SW 1271 (cell line): ENCODE data around the gene SH3BP4.

Source experiments
- DNase-seq, 2 experiments: peaks; one replicate each; lab custom pipeline; 2025; lab: John Stamatoyannopoulos, UW

SH3BP4 gene

DNA sequence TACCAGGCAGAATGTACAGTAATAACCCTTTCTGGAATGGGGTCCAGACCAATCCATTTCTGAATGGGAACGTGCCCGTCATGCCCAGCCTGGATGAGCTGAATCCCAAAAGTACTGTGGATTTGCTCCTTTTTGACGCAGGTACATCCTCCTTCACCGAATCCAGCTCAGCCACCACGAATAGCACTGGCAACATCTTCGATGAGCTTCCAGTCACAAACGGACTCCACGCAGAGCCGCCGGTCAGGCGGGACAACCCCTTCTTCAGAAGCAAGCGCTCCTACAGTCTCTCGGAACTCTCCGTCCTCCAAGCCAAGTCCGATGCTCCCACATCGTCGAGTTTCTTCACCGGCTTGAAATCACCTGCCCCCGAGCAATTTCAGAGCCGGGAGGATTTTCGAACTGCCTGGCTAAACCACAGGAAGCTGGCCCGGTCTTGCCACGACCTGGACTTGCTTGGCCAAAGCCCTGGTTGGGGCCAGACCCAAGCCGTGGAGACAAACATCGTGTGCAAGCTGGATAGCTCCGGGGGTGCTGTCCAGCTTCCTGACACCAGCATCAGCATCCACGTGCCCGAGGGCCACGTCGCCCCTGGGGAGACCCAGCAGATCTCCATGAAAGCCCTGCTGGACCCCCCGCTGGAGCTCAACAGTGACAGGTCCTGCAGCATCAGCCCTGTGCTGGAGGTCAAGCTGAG lies 89.6 kb downstream of the SH3BP4 start:
- DNase-seq = no peak

DNA sequence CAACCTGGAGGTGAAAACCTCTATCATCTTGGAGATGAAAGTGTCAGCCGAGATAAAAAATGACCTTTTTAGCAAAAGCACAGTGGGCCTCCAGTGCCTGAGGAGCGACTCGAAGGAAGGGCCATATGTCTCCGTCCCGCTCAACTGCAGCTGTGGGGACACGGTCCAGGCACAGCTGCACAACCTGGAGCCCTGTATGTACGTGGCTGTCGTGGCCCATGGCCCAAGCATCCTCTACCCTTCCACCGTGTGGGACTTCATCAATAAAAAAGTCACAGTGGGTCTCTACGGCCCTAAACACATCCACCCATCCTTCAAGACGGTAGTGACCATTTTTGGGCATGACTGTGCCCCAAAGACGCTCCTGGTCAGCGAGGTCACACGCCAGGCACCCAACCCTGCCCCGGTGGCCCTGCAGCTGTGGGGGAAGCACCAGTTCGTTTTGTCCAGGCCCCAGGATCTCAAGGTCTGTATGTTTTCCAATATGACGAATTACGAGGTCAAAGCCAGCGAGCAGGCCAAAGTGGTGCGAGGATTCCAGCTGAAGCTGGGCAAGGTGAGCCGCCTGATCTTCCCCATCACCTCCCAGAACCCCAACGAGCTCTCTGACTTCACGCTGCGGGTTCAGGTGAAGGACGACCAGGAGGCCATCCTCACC lies 90.2 kb downstream of the SH3BP4 start:
- DNase-seq = no peak

DNA sequence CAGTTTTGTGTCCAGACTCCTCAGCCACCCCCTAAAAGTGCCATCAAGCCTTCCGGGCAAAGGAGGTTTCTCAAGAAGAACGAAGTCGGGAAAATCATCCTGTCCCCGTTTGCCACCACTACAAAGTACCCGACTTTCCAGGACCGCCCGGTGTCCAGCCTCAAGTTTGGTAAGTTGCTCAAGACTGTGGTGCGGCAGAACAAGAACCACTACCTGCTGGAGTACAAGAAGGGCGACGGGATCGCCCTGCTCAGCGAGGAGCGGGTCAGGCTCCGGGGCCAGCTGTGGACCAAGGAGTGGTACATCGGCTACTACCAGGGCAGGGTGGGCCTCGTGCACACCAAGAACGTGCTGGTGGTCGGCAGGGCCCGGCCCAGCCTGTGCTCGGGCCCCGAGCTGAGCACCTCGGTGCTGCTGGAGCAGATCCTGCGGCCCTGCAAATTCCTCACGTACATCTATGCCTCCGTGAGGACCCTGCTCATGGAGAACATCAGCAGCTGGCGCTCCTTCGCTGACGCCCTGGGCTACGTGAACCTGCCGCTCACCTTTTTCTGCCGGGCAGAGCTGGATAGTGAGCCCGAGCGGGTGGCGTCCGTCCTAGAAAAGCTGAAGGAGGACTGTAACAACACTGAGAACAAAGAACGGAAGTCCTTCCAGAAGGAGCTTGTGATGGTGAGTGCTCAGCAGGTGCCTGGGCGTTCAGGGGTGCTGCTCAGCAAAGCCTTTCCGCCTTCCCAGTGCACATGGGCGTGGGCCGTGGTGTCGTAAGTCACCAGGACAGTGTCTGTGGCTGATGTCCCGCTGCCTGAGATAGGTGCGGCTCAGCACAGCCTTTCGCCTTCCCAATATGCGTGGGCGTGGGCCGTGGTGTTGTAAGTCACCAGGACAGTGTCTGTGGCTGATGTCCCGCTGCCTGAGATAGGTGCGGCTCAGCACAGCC lies 91.0 kb downstream of the SH3BP4 start:
- DNase-seq = no peak

DNA sequence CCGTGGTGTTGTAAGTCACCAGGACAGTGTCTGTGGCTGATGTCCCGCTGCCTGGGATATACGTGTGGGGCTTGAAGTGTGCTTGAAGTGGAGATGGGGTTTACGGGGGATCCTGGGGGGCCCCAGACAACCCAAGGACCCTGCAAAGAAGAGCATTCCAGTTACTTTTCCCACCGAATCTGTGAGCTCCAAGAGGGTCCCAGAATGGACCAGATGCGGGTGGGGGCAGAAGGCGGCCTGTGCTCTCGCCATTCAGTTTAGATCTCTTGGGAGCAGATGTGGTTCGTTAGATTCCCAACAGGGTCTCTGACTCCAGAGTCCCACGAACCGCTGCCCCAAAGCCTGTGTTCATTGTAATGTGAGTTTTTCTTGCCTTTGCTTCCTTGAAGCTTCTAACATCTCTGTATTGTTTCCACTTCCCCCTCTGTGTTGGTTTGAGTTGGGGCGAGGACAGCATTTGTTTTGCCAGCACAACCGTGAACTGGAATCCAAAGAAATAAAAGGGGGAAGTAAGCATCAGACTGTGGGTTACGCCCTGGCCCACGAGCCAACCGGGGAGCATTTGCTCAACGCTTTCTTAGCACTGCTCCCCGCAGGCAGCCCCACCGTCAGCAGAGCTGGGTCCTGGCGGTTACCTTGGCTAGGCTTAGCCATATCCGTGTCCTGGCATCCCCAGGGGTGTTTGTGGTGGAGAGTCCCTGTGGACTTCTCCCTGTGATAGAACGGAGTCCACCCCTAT lies 92.1 kb downstream of the SH3BP4 start:
- DNase-seq = no peak

DNA sequence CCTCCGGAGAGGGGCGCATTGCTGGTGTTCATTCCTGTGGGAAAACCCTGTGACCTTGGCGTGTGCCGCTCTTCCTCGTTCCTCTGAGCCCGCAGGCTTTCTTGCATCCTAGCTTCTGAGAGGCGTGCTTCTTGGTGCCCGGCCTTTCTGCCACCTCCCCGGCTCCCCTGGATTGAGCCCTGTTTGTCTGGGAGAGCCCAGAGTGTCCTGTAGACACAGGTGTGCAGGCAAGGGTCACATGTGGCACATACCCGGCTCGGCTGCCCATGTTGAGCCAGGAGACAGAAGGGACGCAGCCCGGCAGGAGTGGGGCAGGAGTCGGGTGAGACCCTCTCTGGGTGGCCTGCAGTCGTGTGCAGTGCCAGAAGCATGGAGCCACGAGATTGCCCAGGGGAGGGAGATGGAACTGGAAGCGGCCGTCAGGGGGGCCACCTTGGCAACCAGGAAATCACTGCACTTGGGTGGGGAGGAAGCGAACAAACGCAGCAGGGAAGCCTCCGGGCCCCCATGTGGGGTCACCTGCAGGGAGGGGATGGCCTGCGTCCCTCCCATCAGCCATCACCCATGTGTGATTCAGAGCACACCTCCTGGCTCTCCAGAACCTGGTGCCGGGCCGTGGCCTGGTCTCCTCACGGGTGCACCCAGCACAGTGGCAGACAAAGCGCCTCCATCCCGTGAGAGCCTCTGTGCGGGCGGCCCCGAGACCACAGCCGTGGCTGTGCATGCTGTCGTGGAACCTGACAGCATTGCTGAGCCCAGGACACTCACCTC lies 92.9 kb downstream of the SH3BP4 start:
- DNase-seq = no peak

DNA sequence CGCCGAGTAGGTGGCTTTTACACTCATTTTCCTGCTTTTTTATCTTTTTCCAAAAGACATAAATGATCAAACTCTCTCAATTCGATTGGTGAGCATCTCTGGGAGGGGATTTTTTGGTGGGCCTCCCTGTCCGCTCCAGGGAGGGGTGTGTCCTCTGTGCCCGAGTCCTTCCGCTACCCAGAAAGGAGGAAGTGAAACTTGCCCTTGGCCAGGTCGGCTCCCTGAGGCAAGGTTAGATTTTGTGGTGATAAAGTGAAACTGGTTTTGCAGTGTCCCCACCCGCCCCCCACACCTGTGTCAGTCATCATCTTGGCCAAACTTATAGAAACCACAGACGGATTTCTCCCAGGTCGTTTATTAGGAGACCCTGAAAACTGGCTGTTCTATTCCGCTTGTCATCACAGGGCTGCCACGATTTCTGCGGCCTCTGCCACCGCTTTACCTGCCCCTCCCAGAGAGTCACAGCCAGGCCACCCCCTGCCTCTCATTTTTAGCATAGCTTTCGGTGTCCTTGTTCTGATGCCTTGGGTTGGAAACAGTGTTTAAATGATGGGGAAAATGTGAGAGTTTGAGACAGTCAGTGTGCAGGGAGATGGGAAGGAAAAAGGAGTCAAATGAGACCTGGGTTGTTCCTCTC lies 93.6 kb downstream of the SH3BP4 start:
- no peak for DNase-seq

DNA sequence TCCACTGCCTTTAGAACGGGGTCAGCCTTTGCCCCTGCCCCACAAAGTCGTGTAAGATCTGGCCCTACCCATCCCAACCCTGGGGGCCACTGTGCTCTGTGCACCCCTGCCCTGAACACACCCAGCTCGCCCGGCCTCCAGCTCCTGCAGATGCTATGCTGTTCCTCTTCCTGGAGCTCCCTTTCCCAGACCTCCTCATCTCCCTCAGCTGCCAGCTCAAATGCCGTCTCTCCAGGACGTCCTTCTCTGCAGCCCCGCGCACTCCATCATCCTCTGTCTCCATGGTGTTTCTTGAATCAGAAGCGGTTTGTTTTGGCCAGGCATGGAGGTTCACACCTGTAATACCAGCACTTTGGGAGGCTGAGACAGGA lies 94.1 kb downstream of the SH3BP4 start:
- no peak for DNase-seq

DNA sequence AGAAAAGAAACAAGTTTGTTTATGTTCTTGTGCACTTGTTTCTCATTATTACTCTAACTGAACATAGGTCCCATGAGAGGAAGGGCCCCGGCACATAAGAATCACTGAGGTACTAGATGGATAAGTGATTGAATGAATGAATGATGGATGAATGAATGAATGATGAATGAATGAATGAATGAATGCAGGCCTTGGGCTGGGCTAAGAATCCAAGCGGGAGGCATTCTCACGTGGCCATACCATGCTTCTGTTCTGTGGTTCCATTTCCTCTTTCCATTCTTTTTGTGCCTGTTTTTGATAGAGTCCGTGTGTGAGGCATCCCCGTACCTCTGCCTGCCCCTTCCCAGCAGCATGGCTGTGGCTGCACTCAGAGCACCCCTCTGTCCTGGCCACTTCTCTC lies 94.8 kb downstream of the SH3BP4 start:
- DNase-seq = no peak

DNA sequence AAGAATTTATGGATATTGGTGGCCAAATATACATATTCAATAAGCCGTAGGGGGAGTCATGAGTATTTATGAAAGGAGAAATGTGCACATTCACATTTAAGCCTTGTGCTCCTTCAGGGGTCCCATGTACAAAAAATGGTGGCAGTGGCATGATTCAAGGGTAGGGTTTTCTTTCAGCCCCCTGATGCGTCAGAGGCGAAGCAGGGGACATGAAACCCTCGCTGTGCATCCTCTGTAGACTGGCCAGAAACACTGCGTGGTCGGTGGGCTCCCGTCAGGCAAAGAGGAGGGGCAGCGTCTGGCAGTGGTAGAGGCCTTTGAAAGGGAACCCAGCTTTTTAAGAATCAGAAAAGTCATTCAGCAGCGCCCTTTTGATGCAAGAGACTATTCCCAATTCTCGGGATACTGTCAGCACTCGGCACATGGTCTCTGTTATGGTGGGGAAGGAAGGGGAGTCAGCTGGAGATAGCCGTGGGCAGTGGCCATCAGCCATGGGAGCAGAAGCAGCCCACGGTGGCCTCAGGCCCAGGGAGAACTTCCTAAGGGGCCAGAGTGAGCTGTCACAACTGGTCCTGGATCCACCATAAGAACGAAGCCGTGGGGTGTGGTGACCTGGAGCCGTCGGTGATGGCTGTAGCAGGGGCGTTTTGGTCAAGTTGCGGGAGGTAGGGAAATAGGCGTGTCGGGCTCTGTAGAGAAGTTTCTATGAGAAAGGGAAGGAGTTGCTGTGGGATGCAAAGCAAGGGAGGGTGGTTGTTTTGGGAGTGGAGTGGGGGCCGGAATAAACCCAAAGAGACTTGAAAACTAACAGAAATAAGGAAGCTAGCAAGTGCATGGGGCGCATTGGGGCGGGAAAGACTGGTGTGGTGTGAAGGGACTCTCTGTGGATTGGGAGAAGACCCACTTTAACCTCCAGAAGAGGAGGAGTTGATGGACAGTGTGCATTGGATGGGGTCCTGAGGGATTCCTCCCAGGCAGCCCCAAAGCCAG lies 95.6 kb downstream of the SH3BP4 start:
- DNase-seq = no peak

DNA sequence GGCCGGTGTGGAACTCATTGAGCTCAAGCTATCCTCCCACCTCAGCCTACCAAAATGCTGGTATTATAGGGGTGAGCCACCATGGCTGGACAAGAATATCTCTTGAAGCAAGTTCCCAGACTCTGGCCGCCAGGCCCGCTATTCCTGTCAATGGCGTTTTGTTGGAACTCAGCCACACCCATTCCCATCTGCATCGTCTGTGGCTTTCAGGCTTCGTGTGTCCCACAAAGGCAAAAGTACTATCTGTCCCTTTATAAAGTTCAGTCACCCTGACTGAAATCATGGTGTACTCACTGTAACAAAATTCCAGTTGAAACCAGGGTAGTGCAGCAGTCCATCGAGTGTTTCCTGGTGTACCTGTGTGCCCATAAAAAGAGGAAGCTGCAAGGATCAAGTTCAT lies 96.7 kb downstream of the SH3BP4 start:
- no peak for DNase-seq

DNA sequence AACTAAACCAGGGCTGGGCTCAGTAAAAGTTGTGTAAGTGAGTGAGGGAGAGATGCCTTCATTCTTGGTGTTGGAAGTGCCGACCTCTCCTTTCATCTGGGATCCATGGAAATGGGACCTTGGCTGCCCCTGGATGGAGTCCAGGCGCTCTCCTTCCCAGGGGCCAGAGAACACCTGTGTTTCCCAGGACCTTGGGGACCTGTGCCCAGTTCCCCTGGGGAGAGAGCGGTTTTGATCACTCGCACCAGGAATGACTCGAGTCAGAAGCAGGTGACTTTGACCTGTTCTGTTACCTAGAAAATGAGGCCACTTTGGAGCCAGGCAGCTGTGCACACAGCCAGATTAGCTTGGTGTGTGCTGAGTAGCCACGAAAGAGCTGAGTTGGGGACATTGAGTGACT lies 97.3 kb downstream of the SH3BP4 start:
- DNase-seq = no peak

DNA sequence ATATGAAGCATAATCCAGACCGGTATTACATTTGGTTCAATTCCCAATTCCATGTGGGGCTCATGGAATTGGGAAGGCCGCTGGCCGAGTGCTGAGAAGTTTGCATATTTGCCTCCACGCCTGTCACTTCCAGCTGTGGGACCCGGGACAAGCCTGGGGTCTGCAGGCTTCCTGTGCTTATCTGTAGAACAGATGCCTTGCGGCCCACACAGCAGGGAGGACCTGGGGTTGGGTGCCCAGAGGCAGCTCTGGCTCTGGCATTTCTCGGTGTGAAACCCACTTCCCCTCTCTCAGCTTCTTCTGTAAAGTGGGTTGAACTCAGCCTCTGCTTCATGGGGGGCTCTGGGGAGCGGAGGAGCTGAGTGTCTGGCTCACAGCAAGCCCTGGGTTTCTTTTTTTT lies 97.9 kb downstream of the SH3BP4 start:
- DNase-seq = no peak

DNA sequence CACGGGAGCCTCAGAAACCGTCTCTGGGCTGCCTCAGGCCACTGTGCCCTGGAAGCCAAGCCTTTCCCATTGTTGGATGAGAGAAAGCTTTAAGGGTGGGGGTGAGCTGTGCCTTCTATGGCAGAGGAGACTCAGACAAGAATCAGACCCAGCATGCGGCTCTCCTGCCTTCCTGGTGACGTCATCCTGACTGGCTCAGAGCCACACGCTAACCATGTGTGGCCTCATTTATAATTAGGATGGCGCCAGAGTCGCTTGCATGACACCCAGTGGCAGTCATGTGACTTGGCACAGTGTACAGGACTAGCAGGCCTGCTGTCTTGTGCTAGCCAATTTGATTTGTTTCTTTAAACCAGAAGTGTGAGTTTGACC lies 99.1 kb downstream of the SH3BP4 start:
- peak in 1 of 2 experiments; percentile 9 for DNase-seq

DNA sequence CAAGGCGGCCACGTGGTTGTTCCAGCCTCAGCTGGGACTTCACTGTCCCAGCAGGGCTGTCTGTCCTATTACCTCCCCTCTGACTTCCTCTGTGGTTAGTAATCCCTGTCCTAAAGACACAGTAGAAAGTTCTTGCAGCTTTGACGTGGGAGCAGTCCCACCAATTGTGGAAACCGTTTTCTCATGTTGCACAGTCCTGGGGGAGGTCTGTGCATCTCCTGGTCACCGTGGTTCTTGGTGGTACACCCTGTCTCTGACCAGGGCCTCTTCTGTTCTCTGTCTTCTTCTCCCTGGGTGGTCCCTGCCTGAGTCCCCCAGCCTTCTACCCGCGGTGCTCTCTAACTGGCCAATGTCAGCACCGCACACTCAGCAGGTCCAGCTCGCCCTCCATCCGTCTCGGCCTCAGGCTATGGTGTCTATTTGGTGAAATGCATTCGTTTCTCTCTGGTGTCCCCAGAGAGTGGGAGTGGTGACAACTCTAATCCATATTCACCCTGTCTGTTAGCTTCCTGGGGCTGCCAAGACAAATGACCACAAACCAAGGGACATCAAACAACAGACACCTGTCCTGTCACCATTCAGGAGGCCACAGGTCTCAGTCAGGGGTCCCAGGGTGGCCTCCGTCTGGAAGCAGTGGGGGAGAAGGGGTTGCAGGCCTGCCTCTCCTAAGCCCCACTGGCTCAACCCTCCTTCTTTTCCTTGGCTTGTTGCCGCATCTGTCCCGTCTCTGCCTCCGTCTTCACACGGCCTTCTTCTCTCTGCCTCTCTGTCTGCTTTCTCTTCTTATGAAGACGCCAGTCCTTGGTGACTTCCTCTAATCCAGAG lies 99.8 kb downstream of the SH3BP4 start:
- no peak for DNase-seq

DNA sequence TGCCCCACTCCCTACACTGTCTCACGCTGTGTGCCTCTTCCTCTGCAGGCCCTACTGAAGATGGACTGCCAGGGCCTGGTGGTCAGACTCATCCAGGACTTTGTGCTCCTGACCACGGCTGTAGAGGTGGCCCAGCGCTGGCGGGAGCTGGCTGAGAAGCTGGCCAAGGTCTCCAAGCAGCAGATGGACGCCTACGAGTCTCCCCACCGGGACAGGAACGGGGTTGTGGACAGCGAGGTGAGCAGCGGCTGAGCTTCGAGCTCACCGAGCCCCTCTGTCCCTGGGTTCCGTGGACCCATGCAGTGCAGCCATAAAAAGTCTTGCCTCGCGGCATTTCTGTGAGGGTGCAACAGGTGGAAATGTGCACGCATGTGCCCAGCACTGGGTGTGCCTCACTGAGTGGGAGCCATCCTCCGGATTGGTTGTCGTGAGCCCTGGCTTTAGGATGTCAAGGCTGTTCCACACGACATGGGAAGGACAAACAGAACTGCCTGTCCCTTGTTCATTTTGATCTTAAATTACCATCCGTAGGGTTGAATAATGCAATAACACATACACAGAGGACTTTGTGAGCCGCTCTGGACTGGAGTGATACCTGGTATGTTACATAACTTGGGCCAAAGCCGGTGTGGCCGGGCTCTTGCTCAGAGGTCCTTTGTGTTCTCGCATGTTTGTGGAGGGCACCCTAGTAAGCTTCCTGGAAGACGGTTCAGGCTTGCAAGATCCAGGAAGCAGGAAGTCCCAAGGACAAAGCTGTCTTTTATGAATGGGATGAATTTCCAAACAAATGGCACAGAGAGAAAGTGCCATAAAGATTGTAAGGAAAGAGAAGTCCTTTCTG lies 100.9 kb downstream of the SH3BP4 start:
- DNase-seq = no peak

DNA sequence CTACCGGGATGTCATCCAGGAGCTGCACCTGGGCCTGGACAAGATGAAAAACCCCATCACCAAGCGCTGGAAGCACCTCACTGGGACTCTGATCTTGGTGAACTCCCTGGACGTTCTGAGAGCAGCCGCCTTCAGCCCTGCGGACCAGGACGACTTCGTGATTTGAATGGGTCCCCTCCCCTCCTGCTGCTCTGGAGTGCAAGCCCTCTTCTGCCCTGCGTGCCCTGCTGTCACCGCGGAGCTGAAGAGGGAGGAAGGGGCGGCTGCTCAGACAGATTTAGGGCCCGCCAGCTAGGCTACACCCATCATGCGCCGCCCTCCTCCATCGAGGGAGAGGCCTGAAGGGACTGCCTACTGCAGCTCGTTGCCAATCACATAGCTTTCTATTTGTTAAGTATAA lies 101.8 kb downstream of the SH3BP4 start:
- no peak for DNase-seq

DNA sequence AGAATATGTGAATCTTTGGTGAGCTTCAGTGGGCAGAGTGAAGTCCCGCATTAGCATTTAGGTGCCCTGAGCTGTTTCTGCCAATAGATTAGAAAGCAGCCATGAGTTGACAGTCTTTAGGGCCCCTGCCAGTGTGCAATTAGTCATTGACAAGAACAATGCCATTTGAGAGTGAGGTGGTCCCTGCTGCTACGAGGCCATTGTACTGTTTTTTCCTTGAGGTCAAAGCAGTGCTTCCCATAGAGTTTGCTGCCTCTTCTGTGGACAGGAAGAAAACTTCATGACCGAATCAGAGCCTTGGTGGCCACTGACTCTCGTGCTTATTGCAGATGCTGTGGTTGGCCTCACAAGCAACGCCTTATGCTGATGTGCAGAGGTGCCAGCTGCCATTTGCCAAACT lies 102.7 kb downstream of the SH3BP4 start:
- no peak for DNase-seq

DNA sequence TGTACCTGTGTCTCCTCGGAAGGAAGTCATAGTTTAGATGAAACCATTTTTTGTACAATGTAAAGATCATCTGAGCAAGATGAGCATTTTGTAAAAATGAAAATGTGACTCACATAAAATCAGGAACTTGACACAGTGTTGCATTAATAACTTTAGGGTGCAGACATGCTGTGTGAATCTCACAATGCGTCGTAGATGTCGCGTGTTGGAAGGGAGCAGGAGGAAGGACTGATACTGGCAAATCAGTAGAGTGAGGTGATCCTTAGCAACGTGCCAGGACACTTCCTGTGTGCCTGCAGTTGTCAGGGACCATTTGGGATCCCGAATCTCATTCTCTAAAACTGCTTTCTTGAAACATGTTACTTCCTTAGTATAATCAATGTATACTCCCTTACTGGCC lies 103.1 kb downstream of the SH3BP4 start:
- DNase-seq = no peak
